Activated T-helper 1 cell treated with Interleukin-2 at 50 U/mL for 16 hours (primary cell): ENCODE results near the gene MAPKAP1.

Source experiments
- DNase-seq: peaks from one replicate; pipeline ENCODE4 v3.0.0-alpha.2; 2020; ENCODE audit warnings: low read depth

MAPKAP1 gene

GRCh38 chr9:125642311-125642710, 64.7 kb downstream of the MAPKAP1 start:
- DNase-seq = no peak

- no peak for DNase-seq
Measured at GRCh38 chr9:125639057-125639456, 68.0 kb downstream of the MAPKAP1 start.

- no peak for DNase-seq
Measured at GRCh38 chr9:125638239-125639045, 68.6 kb downstream of the MAPKAP1 start.

- no peak for DNase-seq
Measured at GRCh38 chr9:125637241-125637640, 69.8 kb downstream of the MAPKAP1 start.

GRCh38 chr9:125635888-125636287, 71.1 kb downstream of the MAPKAP1 start:
- no peak for DNase-seq

GRCh38 chr9:125634040-125634717, 72.8 kb downstream of the MAPKAP1 start:
- no peak for DNase-seq

- DNase-seq = no peak
Measured at GRCh38 chr9:125633116-125633745, 73.8 kb downstream of the MAPKAP1 start.

GRCh38 chr9:125632321-125633115, 74.5 kb downstream of the MAPKAP1 start:
- DNase-seq = no peak

- DNase-seq = no peak
Measured at GRCh38 chr9:125631391-125632085, 75.5 kb downstream of the MAPKAP1 start.

GRCh38 chr9:125630436-125630835, 76.6 kb downstream of the MAPKAP1 start:
- no peak for DNase-seq

GRCh38 chr9:125629446-125629845, 77.6 kb downstream of the MAPKAP1 start:
- no peak for DNase-seq

GRCh38 chr9:125626187-125626586, 80.8 kb downstream of the MAPKAP1 start:
- no peak for DNase-seq

- DNase-seq = no peak
Measured at GRCh38 chr9:125621170-125621569, 85.8 kb downstream of the MAPKAP1 start.

- no peak for DNase-seq
Measured at GRCh38 chr9:125620216-125620615, 86.8 kb downstream of the MAPKAP1 start.

- no peak for DNase-seq
Measured at GRCh38 chr9:125617087-125617486, 89.9 kb downstream of the MAPKAP1 start.

GRCh38 chr9:125613141-125613540, 93.9 kb downstream of the MAPKAP1 start:
- no peak for DNase-seq

GRCh38 chr9:125612616-125613015, 94.4 kb downstream of the MAPKAP1 start:
- no peak for DNase-seq

GRCh38 chr9:125611121-125611765, 95.8 kb downstream of the MAPKAP1 start:
- DNase-seq = no peak

GRCh38 chr9:125609744-125610143, 97.3 kb downstream of the MAPKAP1 start:
- DNase-seq = no peak

GRCh38 chr9:125608489-125609224, 98.4 kb downstream of the MAPKAP1 start:
- no peak for DNase-seq
